ENCODE data around the gene SCN8A.
A peak's percentile ranks its signal among the peaks of the same experiment; 100 is the strongest.

SCN8A gene

DNA sequence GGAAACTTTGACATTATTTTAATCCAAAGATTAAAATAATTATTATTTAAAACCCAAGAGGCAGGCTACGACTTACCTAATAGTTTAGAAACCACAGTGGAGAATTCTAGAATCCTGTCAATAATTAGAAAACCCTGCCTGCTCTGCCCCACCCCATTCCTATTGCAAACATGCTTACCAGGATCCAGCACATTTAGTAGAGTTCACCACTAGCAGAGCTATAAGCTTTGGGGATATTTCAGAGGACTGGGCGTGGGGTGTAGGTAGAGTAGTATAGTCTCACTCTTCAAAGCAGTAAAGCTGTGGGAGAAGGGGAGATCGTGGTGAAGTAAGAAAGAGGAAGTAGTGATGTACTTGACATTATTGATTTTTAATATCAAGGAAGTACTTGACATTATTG, 157.2 kb downstream of the SCN8A start:
- TF ChIP-seq, protein P1, sequence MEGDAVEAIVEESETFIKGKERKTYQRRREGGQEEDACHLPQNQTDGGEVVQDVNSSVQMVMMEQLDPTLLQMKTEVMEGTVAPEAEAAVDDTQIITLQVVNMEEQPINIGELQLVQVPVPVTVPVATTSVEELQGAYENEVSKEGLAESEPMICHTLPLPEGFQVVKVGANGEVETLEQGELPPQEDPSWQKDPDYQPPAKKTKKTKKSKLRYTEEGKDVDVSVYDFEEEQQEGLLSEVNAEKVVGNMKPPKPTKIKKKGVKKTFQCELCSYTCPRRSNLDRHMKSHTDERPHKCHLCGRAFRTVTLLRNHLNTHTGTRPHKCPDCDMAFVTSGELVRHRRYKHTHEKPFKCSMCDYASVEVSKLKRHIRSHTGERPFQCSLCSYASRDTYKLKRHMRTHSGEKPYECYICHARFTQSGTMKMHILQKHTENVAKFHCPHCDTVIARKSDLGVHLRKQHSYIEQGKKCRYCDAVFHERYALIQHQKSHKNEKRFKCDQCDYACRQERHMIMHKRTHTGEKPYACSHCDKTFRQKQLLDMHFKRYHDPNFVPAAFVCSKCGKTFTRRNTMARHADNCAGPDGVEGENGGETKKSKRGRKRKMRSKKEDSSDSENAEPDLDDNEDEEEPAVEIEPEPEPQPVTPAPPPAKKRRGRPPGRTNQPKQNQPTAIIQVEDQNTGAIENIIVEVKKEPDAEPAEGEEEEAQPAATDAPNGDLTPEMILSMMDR (conservative IDR thresholded peaks at IDR 0.05; ENCODE audit: low read depth, low read length) = no peak
- no peak overlapping the region for H3K4me3 ChIP-seq (ENCODE audit: low read length)
- DNase-seq (ENCODE audit: low read depth) = no peak

DNA sequence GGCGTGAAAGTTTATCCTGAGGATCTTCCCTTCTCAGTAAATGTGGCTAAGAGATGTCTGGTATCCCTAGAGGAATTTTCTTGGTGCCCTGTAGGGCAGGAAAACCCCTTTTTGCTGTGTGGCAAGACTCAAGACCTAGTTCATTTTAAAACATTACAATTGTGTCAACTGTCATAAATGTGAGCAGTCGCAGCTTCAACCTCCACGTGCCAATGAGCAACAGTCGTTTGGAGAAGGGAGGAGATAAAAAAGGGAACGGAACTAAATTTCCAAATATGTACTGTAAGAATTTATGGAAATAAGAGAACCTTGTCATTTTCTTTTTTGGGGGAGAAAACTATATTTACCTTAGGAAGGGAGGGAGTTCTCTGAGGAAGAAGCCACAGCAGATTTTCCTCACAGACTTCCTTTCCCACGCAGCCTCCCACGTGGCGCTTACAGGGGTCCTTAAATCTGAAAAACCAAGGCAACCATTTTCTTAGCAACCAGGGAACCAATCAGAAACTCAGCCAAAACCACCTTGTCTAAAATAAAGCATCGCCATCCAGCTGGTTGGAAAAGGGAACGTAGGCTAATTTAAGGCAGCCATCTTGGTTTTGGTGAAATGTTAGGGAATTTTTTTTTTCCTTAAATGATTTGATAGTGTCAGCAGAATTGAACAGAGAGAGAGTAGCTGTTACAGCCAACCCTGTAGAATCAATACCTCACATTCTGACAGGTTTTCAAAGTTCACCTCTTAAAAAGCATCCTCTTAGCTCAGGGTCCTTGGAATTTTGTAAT, 158.4 kb downstream of the SCN8A start:
- DNase-seq (ENCODE audit: low read depth) = no peak
- TF ChIP-seq, protein P1 (conservative IDR thresholded peaks at IDR 0.05; ENCODE audit: low read depth, low read length) = no peak
- H3K4me3 ChIP-seq (ENCODE audit: low read length) = no peak overlapping the region

DNA sequence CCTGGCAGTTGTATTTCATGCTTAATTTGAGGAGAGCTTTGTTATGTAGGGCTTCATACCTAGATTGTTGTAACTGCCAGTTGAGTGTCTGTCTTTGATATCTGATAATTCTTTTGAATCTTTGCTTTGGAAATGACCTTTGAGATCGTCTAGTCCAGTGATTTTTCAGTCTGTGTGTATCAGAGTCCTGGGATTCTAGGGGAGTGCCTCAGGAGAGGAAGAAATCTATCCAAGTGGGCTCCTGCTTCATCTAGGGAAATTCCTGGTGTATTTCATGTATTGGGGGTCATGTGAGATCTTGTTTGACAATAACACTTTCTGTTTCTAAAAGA, 158.9 kb downstream of the SCN8A start:
- H3K4me3 ChIP-seq (ENCODE audit: low read length) = no peak overlapping the region
- TF ChIP-seq, protein P1 (conservative IDR thresholded peaks at IDR 0.05; ENCODE audit: low read depth, low read length) = no peak
- DNase-seq (ENCODE audit: low read depth) = no peak

DNA sequence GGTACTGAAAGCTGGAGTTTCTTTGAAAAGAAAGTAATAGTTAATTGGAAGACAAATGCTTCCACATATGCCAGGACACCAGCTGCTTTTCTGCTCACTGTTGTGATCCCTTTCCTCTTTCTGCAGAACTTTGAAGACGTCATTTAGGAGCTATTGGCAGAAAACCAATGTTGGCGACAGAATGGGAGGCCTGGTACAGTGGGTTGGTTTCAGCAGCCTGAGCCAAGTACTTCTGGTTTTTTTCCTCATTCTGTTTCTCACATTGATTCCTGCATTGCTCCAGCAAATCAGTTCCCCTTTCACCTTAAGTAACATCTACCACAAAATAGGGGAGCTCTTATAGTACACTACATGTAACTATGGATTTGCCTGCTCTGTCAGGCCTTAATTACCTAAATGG, 160.6 kb downstream of the SCN8A start:
- no peak overlapping the region for H3K4me3 ChIP-seq (ENCODE audit: low read length)
- DNase-seq (ENCODE audit: low read depth) = no peak
- TF ChIP-seq, protein P1 (conservative IDR thresholded peaks at IDR 0.05; ENCODE audit: low read depth, low read length) = no peak

DNA sequence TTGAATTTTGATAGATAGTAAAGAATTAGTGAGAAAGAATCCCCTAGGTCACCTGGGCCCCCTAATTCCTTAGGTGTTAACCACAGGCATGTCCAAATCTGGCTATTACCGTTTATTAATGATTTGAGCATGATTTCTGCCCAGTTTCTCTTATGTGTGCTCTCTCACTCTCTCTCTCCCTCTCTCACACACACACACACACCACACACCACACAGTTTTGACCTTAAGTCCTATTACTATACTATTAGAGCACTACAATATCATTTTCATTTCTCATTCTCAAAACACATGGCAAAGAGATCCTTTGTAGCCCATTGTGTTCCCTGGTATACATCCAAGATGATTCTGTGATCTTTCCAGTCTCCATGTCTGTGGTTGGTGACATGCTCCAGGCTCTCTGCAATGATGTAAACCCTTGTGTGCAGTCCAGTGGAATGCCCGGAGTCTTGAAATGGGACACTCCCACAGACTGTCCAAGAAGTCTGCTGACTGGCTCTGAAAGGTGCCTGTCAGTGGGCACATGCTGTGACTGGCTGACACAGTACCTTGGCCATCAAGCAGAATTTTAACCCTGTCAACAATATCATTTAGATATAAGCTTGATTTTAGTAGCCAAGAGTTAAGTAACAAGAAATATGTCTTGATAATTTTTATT, 161.3 kb downstream of the SCN8A start:
- H3K4me3 ChIP-seq (ENCODE audit: low read length) = no peak overlapping the region
- DNase-seq (ENCODE audit: low read depth) = peak; percentile 92
- TF ChIP-seq, protein P1 (conservative IDR thresholded peaks at IDR 0.05; ENCODE audit: low read depth, low read length) = no peak

DNA sequence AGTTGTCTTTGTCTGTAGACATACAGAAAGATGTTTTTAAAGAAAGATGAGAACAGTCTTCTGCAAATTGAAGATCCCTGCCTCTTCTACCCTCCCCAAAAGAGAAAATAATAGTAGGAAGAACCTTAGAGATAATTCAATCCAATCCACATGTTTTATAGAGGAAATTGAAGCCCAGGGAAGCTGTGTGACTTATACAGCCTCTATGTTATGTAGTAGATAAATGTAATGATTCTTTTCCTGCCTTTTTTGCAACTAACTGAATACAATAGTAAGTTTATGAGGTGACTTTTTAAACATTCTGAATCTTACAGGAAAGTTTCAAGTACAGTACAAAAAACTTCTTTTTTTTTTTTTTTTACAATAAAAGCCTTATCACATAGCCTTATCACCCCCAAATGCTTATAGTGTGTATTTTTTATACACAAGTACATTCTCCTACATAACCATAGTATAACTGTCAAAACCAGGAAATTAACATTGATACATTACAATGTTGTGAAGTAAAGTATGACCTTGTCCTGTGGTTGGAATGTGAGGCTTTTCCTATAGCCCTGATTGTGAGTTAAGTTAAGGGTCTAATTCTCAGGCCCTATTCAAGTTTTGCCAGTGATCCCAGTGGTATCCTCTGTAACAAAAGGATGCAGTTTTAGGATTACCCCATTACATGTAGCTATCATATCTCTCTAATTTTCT, 163.1 kb downstream of the SCN8A start:
- TF ChIP-seq, protein P1 (conservative IDR thresholded peaks at IDR 0.05; ENCODE audit: low read depth, low read length) = no peak
- no peak overlapping the region for H3K4me3 ChIP-seq (ENCODE audit: low read length)
- DNase-seq (ENCODE audit: low read depth) = no peak

Data from retinal pigment epithelial cell (primary cell).